GM19043 (cell line): Measurements from ENCODE around the gene DNAH1.

Experiments
- ATAC-seq: cut with Tn5 transposase; IDR thresholded peaks from one replicate; pipeline ENCODE4 v1.9.1; 2021; ENCODE audit warnings: low read depth; ENCODE audit not compliant: unreplicated experiment

Gene DNAH1

GRCh38 chr3:52384019-52384761 is 68.1 kb downstream of the DNAH1 start:
- ATAC-seq: no peak

GRCh38 chr3:52385157-52385556 is 69.0 kb downstream of the DNAH1 start:
- no peak for ATAC-seq

- ATAC-seq: no peak
Measured at GRCh38 chr3:52387481-52387880, 71.4 kb downstream of the DNAH1 start.

GRCh38 chr3:52388348-52388821 is 72.3 kb downstream of the DNAH1 start:
- no peak for ATAC-seq

- no peak for ATAC-seq
Measured at GRCh38 chr3:52388933-52389332, 72.8 kb downstream of the DNAH1 start.

- ATAC-seq: no peak
Measured at GRCh38 chr3:52391096-52391495, 75.0 kb downstream of the DNAH1 start.

GRCh38 chr3:52392216-52392930 is 76.3 kb downstream of the DNAH1 start:
- ATAC-seq: no peak

- ATAC-seq: no peak
Measured at GRCh38 chr3:52393131-52393807, 77.2 kb downstream of the DNAH1 start.

- no peak for ATAC-seq
Measured at GRCh38 chr3:52393959-52394670, 78.0 kb downstream of the DNAH1 start.

GRCh38 chr3:52394751-52395502 is 78.8 kb downstream of the DNAH1 start:
- no peak for ATAC-seq

- no peak for ATAC-seq
Measured at GRCh38 chr3:52395503-52395865, 79.4 kb downstream of the DNAH1 start.

GRCh38 chr3:52396011-52396906 is 80.1 kb downstream of the DNAH1 start:
- no peak for ATAC-seq

GRCh38 chr3:52396907-52397591 is 80.9 kb downstream of the DNAH1 start:
- ATAC-seq: no peak

- ATAC-seq: no peak
Measured at GRCh38 chr3:52397676-52398399, 81.7 kb downstream of the DNAH1 start.

- ATAC-seq: no peak
Measured at GRCh38 chr3:52398670-52399081, 82.6 kb downstream of the DNAH1 start.

GRCh38 chr3:52399131-52399530 is 83.0 kb downstream of the DNAH1 start:
- no peak for ATAC-seq

GRCh38 chr3:52399593-52399992 is 83.5 kb downstream of the DNAH1 start:
- ATAC-seq: no peak

- no peak for ATAC-seq
Measured at GRCh38 chr3:52400275-52400793, 84.2 kb downstream of the DNAH1 start.
